ENCODE results near the gene ZNF879.
A peak's percentile ranks its signal among the peaks of the same experiment; 100 is the strongest.

Gene ZNF879

DNA sequence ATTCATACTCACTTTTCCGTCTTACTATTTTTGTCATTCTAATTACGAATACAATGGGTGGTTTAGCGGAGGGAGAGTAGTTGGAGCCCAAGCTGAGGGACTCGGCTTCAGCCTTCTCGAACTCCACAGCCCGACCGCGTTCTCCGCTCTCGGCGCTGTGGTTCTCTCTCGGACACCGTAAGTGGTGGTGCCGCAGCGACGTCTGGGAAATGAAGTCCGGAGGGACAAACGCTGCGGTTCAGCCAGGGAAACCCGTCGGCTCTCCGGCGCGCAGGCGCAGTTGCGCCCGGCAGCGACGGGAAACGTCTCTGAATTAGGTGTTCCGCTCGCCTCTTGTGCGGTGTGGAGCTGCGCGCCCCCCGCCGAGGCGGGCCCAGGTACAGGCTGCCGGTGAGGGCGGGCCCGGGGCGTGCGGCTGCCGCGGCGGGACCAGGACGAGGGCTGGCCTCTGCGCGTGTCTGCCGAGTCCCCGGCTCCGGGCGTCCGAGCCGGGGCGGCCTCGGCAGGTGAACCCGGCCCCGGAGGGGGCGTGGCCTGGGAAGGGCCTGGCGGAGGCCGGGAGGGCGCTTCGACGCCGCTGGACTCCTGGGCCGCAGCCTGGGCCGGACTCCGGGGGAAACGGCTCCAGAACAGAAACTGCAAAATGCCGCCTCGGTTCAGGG lies at the start of gene ZNF879:
Gene ZNF879, plus strand, starts transcription at position 277 of the 662 bp plus-strand sequence. CDS start 1,201 bp downstream, outside the sequence.
- TF ChIP-seq, protein P1, sequence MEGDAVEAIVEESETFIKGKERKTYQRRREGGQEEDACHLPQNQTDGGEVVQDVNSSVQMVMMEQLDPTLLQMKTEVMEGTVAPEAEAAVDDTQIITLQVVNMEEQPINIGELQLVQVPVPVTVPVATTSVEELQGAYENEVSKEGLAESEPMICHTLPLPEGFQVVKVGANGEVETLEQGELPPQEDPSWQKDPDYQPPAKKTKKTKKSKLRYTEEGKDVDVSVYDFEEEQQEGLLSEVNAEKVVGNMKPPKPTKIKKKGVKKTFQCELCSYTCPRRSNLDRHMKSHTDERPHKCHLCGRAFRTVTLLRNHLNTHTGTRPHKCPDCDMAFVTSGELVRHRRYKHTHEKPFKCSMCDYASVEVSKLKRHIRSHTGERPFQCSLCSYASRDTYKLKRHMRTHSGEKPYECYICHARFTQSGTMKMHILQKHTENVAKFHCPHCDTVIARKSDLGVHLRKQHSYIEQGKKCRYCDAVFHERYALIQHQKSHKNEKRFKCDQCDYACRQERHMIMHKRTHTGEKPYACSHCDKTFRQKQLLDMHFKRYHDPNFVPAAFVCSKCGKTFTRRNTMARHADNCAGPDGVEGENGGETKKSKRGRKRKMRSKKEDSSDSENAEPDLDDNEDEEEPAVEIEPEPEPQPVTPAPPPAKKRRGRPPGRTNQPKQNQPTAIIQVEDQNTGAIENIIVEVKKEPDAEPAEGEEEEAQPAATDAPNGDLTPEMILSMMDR (IDR thresholded peaks at IDR 0.05; ENCODE audit: control extremely low read depth, extremely low read depth, low read depth, missing control alignments), result no peak
- ChIA-PET POLR2A (no interaction called here), CTCF (interaction anchor here (1.7 kb wide), 1 partner anchor 12 kb away, joined by 3 read pairs; no protein-coding TSS in a partner anchor)
- DNase-seq (ENCODE audit: extremely low spot score), result peak; percentile 62

DNA sequence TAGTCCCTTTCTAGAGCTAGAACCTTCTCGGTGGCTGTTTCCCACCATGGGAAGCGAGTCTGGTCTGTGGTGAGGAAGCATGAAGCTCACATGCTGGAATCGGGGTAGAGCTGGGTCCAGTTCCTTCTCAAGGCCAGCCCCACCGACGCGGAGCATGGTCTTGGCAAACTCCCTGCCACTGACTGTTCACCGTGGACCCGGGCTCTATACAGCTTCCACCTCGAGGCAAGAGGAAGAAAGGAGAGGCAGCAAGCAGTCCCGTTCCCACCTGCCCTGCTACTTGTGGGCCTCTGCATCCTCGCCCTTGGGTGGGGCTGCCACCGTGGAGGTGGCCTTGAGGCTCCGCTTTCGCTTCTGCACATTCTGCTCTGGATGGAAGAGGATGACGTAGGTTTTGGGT lies 42.2 kb upstream of the ZNF879 start:
- ChIA-PET POLR2A (no interaction called here), CTCF (no interaction called here)
- no peak for DNase-seq (ENCODE audit: extremely low spot score)
- TF ChIP-seq, protein P1 (IDR thresholded peaks at IDR 0.05; ENCODE audit: control extremely low read depth, extremely low read depth, low read depth, missing control alignments), result no peak

DNA sequence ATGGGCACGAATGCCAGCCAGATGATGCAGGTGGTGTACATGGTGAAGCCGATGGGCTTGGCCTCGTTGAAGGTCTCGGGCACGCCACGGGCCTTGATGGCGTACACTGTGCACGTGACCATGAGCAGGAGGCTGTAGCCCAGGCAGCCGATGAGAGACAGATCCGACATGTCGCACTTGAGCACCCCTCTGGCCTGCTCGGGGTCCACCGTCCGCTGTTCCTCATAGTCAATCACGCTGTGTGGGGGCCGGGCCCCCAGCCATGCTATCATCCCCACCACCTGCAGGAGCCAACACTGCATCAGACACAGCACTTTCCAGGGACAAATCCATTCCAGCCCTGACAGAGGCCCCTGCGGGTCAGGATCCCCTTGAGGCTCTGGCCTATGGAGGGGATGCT lies 40.7 kb upstream of the ZNF879 start:
- TF ChIP-seq, protein P1 (IDR thresholded peaks at IDR 0.05; ENCODE audit: control extremely low read depth, extremely low read depth, low read depth, missing control alignments), result no peak
- no peak for DNase-seq (ENCODE audit: extremely low spot score)
- CTCF ChIA-PET, result no interaction called here
- POLR2A ChIA-PET, result no interaction called here

DNA sequence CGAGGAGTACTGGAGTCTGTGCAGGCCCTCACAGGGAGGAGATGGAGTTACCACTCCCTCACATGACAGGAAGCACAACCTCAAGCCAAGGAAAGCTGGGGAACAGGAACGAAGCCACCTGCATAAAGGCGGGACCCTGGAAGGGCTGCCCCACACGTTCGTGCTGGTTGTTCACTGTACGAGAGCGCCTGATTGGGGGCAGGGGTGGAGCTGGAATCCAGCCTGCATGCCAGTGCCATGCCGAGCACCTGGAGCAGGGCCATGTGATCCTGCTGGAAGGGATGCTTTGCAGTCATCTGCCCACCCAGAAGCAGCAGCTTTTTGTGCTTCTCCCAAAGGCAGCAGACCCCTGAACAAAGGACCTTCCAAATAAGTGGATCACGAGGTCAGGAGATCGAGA lies 39.9 kb upstream of the ZNF879 start:
- no peak for DNase-seq (ENCODE audit: extremely low spot score)
- ChIA-PET CTCF (no interaction called here), POLR2A (no interaction called here)
- TF ChIP-seq, protein P1 (IDR thresholded peaks at IDR 0.05; ENCODE audit: control extremely low read depth, extremely low read depth, low read depth, missing control alignments), result no peak

DNA sequence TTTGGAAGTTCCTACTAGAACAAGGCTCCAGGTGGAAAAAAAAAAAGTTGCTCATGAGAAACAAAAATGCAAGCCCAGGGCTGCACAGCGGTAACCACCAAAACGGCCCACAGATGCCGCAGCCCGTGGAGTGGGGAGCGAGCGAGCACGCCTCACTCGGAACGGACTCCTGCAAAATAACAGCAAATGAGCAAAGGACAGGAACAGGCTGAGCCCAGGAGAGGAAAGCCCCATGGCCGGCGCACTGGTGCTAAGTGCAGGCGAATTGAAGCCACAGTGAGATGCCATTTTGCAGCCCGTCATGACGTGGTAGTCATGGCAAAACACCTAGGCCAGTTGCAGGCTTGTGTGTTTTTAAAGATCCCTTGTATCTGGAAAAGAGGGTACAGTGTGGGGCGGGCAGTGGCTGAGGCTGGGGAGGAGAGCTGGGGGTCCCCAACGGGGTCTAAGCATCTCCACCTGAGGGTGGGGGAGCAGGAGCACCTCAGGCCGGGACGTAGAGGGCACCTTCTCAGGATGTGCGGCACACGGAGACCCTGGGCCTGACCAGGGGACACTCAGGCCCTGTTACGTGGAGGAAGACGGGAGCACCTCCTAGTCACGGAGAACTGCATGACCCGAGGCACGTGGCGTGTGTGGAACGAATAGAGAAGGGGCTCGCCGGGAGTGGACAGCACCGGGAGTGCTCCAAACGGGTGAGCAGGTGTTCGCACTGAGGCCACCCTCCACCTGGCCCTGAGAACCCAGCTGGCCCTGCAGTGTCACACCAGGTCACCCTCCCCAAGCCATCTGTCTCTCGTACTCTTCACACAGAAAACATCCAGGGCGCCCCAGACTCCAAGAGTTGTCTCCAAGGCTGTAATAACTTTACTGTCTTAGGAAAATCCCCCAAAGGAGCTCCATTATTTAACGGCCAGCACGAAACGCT lies 39.2 kb upstream of the ZNF879 start:
- ChIA-PET CTCF (no interaction called here), POLR2A (no interaction called here)
- TF ChIP-seq, protein P1 (IDR thresholded peaks at IDR 0.05; ENCODE audit: control extremely low read depth, extremely low read depth, low read depth, missing control alignments), result no peak
- no peak for DNase-seq (ENCODE audit: extremely low spot score)

DNA sequence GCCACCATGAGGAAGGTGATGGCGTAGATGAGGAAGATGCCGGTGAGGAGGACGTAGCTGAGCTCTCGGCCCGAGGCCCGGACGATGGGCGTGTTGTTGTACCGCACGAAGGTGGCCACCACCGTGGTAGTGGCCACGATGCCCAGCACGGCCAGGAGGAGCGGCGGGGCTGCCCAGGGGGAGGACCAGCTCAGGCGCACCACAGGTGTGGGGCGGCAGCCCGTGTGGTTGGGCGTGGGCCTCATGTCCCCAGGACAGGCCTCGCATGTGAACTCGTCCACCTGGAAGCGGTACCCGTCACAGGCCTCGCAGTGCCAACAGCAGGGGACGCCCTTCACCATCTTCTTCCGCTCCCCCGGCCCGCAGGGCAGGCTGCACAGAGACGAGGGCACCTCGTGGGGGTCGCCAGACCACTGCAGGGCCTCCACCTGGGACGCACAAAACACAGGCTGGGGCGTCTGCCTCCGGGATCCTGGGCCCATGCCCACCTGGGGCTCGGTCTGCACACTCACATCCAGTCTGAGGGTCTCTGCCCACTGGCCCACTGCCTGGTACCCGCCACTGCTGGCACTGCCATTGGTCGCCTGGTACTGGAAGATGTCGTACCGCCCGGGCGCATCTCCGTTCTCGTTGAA lies 37.2 kb upstream of the ZNF879 start:
- no peak for DNase-seq (ENCODE audit: extremely low spot score)
- ChIA-PET POLR2A (no interaction called here), CTCF (interaction anchor here (0.6 kb wide), 1 partner anchor 458 kb away, joined by 3 read pairs; no protein-coding TSS in a partner anchor)
- TF ChIP-seq, protein P1 (IDR thresholded peaks at IDR 0.05; ENCODE audit: control extremely low read depth, extremely low read depth, low read depth, missing control alignments), result no peak
